ENCODE results near the gene RAB12.

Gene RAB12

GRCh38 chr18:8685914-8686216 lies 76.6 kb downstream of the RAB12 start:
- no peak for DNase-seq

- DNase-seq, result no peak
Observed at GRCh38 chr18:8686611-8687010, 77.4 kb downstream of the RAB12 start.

GRCh38 chr18:8688216-8688800 lies 79.1 kb downstream of the RAB12 start:
- no peak for DNase-seq

GRCh38 chr18:8688816-8689215 lies 79.6 kb downstream of the RAB12 start:
- no peak for DNase-seq

All from bone marrow (tissue), 2 donors.